ENCODE data around the gene PLEKHA5.

- TF ChIP-seq EZH2 (IDR thresholded peaks at IDR 0.05; ENCODE audit: borderline replicate concordance, low read length) (no peak), CTCF (IDR thresholded peaks at IDR 0.05; ENCODE audit: low read length) (no peak)
Observed at GRCh38 chr12:19260135-19260534, 130.6 kb downstream of the PLEKHA5 start.

Data from OCI-LY1 (cell line).